Coronary artery (tissue), 2 donors: ENCODE results near the gene WFS1.

Experiments
- DNase-seq: peaks from one replicate; pipeline ENCODE4 v3.0.0-alpha.2; 2017; ENCODE audit warnings: low spot score
- H3K27ac ChIP-seq, 2 donors: fragments of 200-600 bp; sonication (generic); one replicate each; pipeline ENCODE4 v1.5.1; 2016 to 2019
- H3K4me3 ChIP-seq: fragments of 200-600 bp; sonication (generic); 2 replicates; pipeline ENCODE4 v1.5.1; 2016; ENCODE audit warnings: mild to moderate bottlenecking, moderate library complexity
- CTCF ChIP-seq: fragments of 200-600 bp; sonication (generic); IDR thresholded peaks from one replicate; pipeline ENCODE4 v1.5.1; 2019; ENCODE audit warnings: antibody characterized with exemption

Gene WFS1

GRCh38 chr4:6340446-6341015, 70.9 kb downstream of the WFS1 start:
- H3K27ac ChIP-seq, result no peak overlapping the region
- no peak for DNase-seq
- no peak overlapping the region for H3K4me3 ChIP-seq
- no peak for TF ChIP-seq CTCF

- no peak overlapping the region for H3K27ac ChIP-seq
- no peak overlapping the region for H3K4me3 ChIP-seq
- TF ChIP-seq CTCF, result no peak
- DNase-seq, result no peak
These were observed 72.0 kb downstream of the WFS1 start for GRCh38 chr4:6341696-6342095.

GRCh38 chr4:6342530-6343293, 73.1 kb downstream of the WFS1 start:
- no peak overlapping the region for H3K27ac ChIP-seq
- peak overlapping the region; percentile 14 for H3K4me3 ChIP-seq
- no peak for TF ChIP-seq CTCF
- no peak for DNase-seq

- Histone ChIP-seq H3K4me3 (no peak overlapping the region), H3K27ac (no peak overlapping the region)
- no peak for TF ChIP-seq CTCF
- no peak for DNase-seq
These were observed 74.3 kb downstream of the WFS1 start for GRCh38 chr4:6343939-6344408.

- DNase-seq, result no peak
- no peak overlapping the region for H3K4me3 ChIP-seq
- no peak overlapping the region for H3K27ac ChIP-seq
- TF ChIP-seq CTCF, result no peak
These were observed 75.6 kb downstream of the WFS1 start for GRCh38 chr4:6345096-6345830.

GRCh38 chr4:6345866-6346265, 76.2 kb downstream of the WFS1 start:
- Histone ChIP-seq H3K27ac (no peak overlapping the region), H3K4me3 (no peak overlapping the region)
- TF ChIP-seq CTCF, result no peak
- no peak for DNase-seq
